ENCODE measurements around the gene IL1RAP. TPM values are rescaled to one million over a fixed set of nuclear protein-coding genes. Genes with fewer than 3 reads are reported as not detected.

The IL1RAP gene
- polyA plus RNA-seq, 3 donors: 8.0 to 12.6 (median 11.8) TPM

DNA sequence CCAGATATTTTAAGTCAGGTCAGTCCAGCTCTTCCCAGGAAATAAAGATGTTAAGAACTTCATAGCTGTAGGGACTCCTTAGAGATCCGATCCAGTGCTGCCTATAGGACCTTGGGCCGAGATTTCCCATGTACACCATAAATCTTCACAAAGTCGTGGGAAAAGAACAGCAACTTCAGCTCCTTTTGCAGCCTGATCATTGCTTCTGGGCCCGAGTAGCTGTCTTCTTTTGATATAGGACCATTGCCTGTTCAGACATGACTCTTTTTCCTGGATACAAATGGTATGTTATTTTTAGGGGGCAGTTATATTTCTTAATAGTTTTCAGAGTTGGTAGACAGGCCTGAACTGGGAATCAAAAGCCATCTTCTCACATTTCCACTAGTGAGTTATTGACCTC lies 20.5 kb downstream of the IL1RAP start:
- H3K9me3 Mint-ChIP-seq: no peaks in the 10 kb centered on the region
- H2AFZ ChIP-seq (ENCODE audit: insufficient read depth, low read depth, low read length, poor library complexity, severe bottlenecking): no peak overlapping the region

DNA sequence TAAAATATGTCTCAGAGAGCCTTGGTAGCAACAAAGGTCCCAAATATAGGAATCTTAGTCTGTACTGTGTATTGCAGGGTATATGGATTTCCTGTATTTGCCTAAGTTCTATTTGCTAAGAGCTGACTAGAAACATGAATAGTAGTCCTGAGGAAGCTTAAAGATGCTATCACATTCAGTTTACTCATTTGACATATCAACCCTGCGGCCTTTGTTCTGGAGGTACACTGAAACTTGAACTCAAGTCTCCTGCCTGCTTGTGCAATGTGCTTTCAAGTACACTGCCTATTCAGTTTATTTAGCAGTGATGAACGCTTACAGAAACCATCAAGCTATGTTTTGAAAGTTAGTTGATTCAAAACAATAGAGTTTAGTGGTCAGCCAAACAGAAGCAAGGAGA lies 21.1 kb downstream of the IL1RAP start:
- Mint-ChIP-seq H3K9me3 (no peaks in the 10 kb centered on the region), H3K27ac (no peak overlapping the region), H3K4me3 (no peak overlapping the region), H3K36me3 (peaks cover 8 to 17% of the 10 kb centered on the region in 2 donors), H3K4me1 (peaks cover 25% of the 10 kb centered on the region), H3K27me3 (ENCODE audit: low read depth in 3 of 3) (peaks cover 0 to 4% (median 0%) of the 10 kb centered on the region in 3 donors)
- Histone ChIP-seq H3K79me2 (ENCODE audit: insufficient read depth, low read length) (peaks cover 16% of the 10 kb centered on the region), H3K4me3 (replicated peaks in 1 of 3; ENCODE audit: low read depth in 2 of 3, low read length in 3 of 3) (no peak overlapping the region), H3K4me2 (replicated peaks; ENCODE audit: extremely low read depth, low read length, poor library complexity, severe bottlenecking) (no peak overlapping the region), H3K27ac (ENCODE audit: low read depth in 1 of 2, low read length in 2 of 2) (no peak overlapping the region), H3K9ac (ENCODE audit: insufficient read depth, low read length, poor library complexity, severe bottlenecking) (no peak overlapping the region), H3K4me1 (ENCODE audit: control insufficient read depth in 1 of 2, insufficient read depth in 2 of 2, low read length in 2 of 2) (peaks cover 14 to 22% of the 10 kb centered on the region in 2 donors), H2AFZ (ENCODE audit: insufficient read depth, low read depth, low read length, poor library complexity, severe bottlenecking) (no peak overlapping the region), H3K9me3 (replicated peaks in 1 of 2; ENCODE audit: control insufficient read depth in 1 of 2, insufficient read depth in 1 of 2, low read length in 2 of 2) (no peaks in the 10 kb centered on the region), H4K20me1 (ENCODE audit: insufficient read depth, low read length) (peaks cover 6% of the 10 kb centered on the region), H3K36me3 (replicated peaks in 1 of 2; ENCODE audit: control insufficient read depth in 1 of 2, insufficient read depth in 2 of 2, low read length in 2 of 2) (no peaks in the 10 kb centered on the region), H3K27me3 (ENCODE audit: control insufficient read depth in 2 of 2, insufficient read depth in 2 of 2, low read length in 2 of 2) (no peaks in the 10 kb centered on the region)
- WGBS (ENCODE audit: insufficient coverage): 80% methylated on average over 1 of the region's 2 CpGs
- no peak for DNase-seq
- TF ChIP-seq, protein P1, sequence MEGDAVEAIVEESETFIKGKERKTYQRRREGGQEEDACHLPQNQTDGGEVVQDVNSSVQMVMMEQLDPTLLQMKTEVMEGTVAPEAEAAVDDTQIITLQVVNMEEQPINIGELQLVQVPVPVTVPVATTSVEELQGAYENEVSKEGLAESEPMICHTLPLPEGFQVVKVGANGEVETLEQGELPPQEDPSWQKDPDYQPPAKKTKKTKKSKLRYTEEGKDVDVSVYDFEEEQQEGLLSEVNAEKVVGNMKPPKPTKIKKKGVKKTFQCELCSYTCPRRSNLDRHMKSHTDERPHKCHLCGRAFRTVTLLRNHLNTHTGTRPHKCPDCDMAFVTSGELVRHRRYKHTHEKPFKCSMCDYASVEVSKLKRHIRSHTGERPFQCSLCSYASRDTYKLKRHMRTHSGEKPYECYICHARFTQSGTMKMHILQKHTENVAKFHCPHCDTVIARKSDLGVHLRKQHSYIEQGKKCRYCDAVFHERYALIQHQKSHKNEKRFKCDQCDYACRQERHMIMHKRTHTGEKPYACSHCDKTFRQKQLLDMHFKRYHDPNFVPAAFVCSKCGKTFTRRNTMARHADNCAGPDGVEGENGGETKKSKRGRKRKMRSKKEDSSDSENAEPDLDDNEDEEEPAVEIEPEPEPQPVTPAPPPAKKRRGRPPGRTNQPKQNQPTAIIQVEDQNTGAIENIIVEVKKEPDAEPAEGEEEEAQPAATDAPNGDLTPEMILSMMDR (IDR thresholded peaks at IDR 0.05): no peak
- intact Hi-C loops (cut with micrococcal nuclease): no loop called here

More for the DNA sequence above, 20.5 kb downstream of the IL1RAP start:
- intact Hi-C loops (cut with micrococcal nuclease): no loop called here
- Histone ChIP-seq H3K4me2 (replicated peaks; ENCODE audit: extremely low read depth, low read length, poor library complexity, severe bottlenecking) (no peak overlapping the region), H4K20me1 (ENCODE audit: insufficient read depth, low read length) (peaks cover 6% of the 10 kb centered on the region), H3K4me3 (replicated peaks in 1 of 3; ENCODE audit: low read depth in 2 of 3, low read length in 3 of 3) (no peak overlapping the region), H3K4me1 (ENCODE audit: control insufficient read depth in 1 of 2, insufficient read depth in 2 of 2, low read length in 2 of 2) (peaks cover 14 to 22% of the 10 kb centered on the region in 2 donors), H3K79me2 (ENCODE audit: insufficient read depth, low read length) (peaks cover 16% of the 10 kb centered on the region), H3K27ac (ENCODE audit: low read depth in 1 of 2, low read length in 2 of 2) (no peak overlapping the region), H3K36me3 (replicated peaks in 1 of 2; ENCODE audit: control insufficient read depth in 1 of 2, insufficient read depth in 2 of 2, low read length in 2 of 2) (no peaks in the 10 kb centered on the region), H3K9me3 (replicated peaks in 1 of 2; ENCODE audit: control insufficient read depth in 1 of 2, insufficient read depth in 1 of 2, low read length in 2 of 2) (no peaks in the 10 kb centered on the region), H3K9ac (ENCODE audit: insufficient read depth, low read length, poor library complexity, severe bottlenecking) (no peak overlapping the region), H3K27me3 (ENCODE audit: control insufficient read depth in 2 of 2, insufficient read depth in 2 of 2, low read length in 2 of 2) (no peaks in the 10 kb centered on the region)
- H3K36me3 Mint-ChIP-seq: peaks cover 8 to 17% of the 10 kb centered on the region in 2 donors
- no peak overlapping the region for H3K4me3 Mint-ChIP-seq
- no peak overlapping the region for H3K27ac Mint-ChIP-seq
- H3K4me1 Mint-ChIP-seq: peaks cover 25% of the 10 kb centered on the region
- H3K27me3 Mint-ChIP-seq (ENCODE audit: low read depth in 3 of 3): peaks cover 0 to 4% (median 0%) of the 10 kb centered on the region in 3 donors
- DNase-seq: no peak
- TF ChIP-seq, protein P1 (IDR thresholded peaks at IDR 0.05): no peak
- WGBS (ENCODE audit: insufficient coverage): 92% methylated on average over 3 of the region's 4 CpGs

All from CD14-positive monocyte (primary cell).